Measurements from ENCODE around the gene PPP1R14C. TPM values are rescaled to one million over a fixed set of nuclear protein-coding genes. Genes with fewer than 3 reads are reported as not detected.

PPP1R14C gene
- total and polyA plus RNA-seq, 7 donors = under 0.01 to 37.0 (median 19.8) TPM; not detected in 2

DNA sequence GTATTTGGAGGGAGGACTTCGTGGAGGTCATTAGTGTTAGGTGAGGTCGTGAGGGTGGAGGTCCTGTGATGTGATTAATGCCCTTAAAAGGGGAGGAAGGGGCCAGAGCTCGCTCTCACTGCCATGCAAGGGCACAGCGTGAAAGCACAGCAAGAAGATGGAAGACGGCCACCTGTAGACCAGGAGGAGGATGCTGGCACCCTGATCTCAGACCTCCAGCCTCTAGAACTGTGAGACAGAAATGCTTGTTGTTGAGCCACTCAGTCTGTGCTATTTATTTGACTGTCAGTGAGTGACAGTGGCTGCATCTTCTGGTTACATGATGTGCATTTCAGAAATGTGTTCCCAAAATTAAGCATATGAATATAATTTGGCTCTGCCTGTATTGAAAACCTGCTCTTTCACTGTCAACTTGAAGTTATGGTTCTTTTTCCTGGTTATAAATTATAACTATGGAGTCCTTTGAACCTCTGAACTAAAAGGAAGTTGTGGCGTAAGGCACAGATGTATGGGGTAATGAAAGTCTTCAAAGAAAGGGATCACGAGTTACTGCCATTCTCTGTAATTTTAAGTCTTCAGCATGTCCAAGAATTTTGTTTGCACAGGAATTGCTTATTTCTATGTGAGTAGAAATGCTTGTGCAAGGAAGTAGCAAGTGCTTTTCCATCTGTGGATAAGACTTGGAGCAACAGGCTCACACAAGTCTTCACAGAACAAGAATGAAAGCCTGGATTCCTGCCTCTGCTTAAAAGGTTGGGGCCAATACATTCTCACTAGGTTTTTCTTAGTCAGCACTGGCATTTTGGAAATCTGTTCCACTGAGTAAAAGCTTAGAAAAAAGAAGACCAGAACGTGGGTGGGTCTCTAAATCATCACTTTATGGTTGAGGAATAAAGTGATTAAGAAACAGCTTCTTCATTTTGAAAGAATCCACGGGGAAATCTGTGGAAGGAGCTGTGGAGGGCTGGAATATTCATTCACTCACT lies 10.3 kb downstream of the PPP1R14C start:
- intact Hi-C loops (cut with DNase I) = no loop called here
- WGBS, 2 donors = 38 to 42% methylated on average over 9 of the region's 9 CpGs
- H3K36me3 ChIP-seq = no peaks in the 10 kb centered on the region
- no peaks in the 10 kb centered on the region for H3K4me1 ChIP-seq
- no peak overlapping the region for H3K27ac ChIP-seq
- TF ChIP-seq, protein P1, sequence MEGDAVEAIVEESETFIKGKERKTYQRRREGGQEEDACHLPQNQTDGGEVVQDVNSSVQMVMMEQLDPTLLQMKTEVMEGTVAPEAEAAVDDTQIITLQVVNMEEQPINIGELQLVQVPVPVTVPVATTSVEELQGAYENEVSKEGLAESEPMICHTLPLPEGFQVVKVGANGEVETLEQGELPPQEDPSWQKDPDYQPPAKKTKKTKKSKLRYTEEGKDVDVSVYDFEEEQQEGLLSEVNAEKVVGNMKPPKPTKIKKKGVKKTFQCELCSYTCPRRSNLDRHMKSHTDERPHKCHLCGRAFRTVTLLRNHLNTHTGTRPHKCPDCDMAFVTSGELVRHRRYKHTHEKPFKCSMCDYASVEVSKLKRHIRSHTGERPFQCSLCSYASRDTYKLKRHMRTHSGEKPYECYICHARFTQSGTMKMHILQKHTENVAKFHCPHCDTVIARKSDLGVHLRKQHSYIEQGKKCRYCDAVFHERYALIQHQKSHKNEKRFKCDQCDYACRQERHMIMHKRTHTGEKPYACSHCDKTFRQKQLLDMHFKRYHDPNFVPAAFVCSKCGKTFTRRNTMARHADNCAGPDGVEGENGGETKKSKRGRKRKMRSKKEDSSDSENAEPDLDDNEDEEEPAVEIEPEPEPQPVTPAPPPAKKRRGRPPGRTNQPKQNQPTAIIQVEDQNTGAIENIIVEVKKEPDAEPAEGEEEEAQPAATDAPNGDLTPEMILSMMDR (IDR thresholded peaks at IDR 0.05) = no peak
- TF ChIP-seq POLR2A (IDR thresholded peaks at IDR 0.05) = no peak
- no peak for TF ChIP-seq EP300 (IDR thresholded peaks at IDR 0.05)
- no peak for TF ChIP-seq POLR2AphosphoS5 (IDR thresholded peaks at IDR 0.05)
- H3K9me3 ChIP-seq = no peaks in the 10 kb centered on the region
- no peak overlapping the region for H3K4me3 ChIP-seq
- DNase-seq = no peak
- H3K27me3 ChIP-seq = peaks cover 0 to 25% (median 5%) of the 10 kb centered on the region in 3 donors

DNA sequence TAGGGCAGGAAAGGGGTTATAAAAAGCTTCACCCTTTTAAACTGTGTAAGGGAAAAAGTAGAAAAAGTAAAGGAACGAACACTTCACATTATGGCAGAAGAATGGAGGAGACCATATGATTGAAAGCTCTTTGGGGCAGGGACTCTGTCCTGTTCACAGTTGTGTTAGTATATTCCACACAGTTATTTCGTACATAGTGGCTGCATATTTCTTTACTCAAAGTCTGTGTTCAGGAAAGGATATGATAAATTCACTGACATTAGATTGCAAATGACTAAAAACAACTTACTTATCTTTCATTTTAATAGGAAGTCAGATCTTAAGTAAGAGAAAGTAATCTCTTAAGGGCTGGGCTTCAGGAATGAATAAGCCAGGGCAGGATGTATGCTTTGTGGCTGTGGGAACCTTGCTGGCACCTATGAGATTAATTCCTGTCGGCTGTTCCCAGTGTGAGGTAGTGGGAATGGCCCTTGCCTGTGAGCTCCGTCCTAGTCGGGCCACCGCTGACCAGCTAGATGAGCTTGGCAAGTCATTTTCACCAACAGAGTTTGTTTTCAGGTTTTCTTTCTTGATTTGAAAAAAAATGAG lies 11.2 kb downstream of the PPP1R14C start:
- DNase-seq = no peak
- TF ChIP-seq, protein P1 (IDR thresholded peaks at IDR 0.05) = no peak
- no peak for TF ChIP-seq POLR2AphosphoS5 (IDR thresholded peaks at IDR 0.05)
- TF ChIP-seq POLR2A (IDR thresholded peaks at IDR 0.05) = no peak
- TF ChIP-seq EP300 (IDR thresholded peaks at IDR 0.05) = no peak
- H3K36me3 ChIP-seq = no peaks in the 10 kb centered on the region
- peaks cover 0 to 25% (median 5%) of the 10 kb centered on the region in 3 donors for H3K27me3 ChIP-seq
- no peaks in the 10 kb centered on the region for H3K4me1 ChIP-seq
- 56 to 70% methylated on average over 6 of the region's 6 CpGs for WGBS, 2 donors
- H3K9me3 ChIP-seq = no peaks in the 10 kb centered on the region
- no peak overlapping the region for H3K27ac ChIP-seq
- intact Hi-C loops (cut with DNase I) = no loop called here
- H3K4me3 ChIP-seq = no peak overlapping the region

DNA sequence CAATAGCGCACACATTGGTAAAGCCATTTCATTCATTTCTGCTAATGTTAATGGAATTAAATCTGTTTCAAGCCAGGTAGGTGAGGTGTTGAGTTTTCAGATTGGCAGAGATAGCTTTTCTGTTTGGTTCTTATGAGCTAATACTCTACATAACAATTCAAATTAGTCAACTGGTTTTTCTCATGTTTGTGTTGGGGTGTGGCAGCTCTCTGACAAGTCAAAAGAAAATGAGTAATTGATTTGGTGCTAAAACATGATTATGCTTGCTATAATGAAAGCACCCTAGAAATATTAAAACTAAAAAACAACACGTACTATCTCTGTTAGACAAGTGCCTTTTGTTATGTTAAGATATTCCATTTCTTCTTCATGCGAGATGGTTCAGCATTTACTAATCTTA lies 13.6 kb downstream of the PPP1R14C start:
- WGBS, 2 donors = 80 to 94% methylated on average over 3 of the region's 3 CpGs
- intact Hi-C loops (cut with DNase I) = no loop called here
- TF ChIP-seq, protein P1 (IDR thresholded peaks at IDR 0.05) = no peak
- no peak for TF ChIP-seq EP300 (IDR thresholded peaks at IDR 0.05)
- TF ChIP-seq POLR2AphosphoS5 (IDR thresholded peaks at IDR 0.05) = no peak
- TF ChIP-seq POLR2A (IDR thresholded peaks at IDR 0.05) = no peak
- H3K27me3 ChIP-seq = peaks cover 0 to 12% (median 5%) of the 10 kb centered on the region in 3 donors
- no peaks in the 10 kb centered on the region for H3K4me1 ChIP-seq
- DNase-seq = no peak
- no peak overlapping the region for H3K4me3 ChIP-seq
- H3K36me3 ChIP-seq = no peaks in the 10 kb centered on the region
- no peak overlapping the region for H3K27ac ChIP-seq
- H3K9me3 ChIP-seq = no peaks in the 10 kb centered on the region

DNA sequence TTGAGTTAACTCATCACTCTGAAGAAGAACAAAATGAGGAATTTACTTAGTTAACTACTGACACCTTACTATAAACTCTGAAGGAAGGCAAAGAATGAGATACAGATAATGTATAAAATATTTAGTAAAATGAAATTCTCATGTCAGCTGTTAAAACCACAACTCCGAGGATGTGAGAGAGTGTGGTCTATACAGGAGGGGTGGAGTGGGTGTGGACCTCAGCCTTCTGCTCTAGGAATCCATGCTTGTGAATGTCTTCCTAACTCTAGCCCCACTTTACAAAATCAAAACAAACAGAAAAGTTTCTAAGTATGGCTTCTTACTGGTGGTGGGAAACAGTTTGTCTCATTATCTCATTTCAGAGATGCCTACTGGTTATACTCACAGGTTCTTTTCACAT lies 14.2 kb downstream of the PPP1R14C start:
- WGBS, 2 donors = 42 to 81% methylated on average over 1 of the region's 1 CpG

More for the DNA sequence above, 14.2 kb downstream of the PPP1R14C start:
- Histone ChIP-seq H3K4me3 (no peak overlapping the region), H3K27ac (no peak overlapping the region), H3K9me3 (no peaks in the 10 kb centered on the region), H3K4me1 (no peaks in the 10 kb centered on the region), H3K36me3 (no peaks in the 10 kb centered on the region), H3K27me3 (peaks cover 0 to 10% (median 4%) of the 10 kb centered on the region in 3 donors)
- intact Hi-C loops (cut with DNase I) = no loop called here
- no peak for DNase-seq
- TF ChIP-seq, protein P1 (IDR thresholded peaks at IDR 0.05) = no peak
- no peak for TF ChIP-seq POLR2AphosphoS5 (IDR thresholded peaks at IDR 0.05)
- TF ChIP-seq EP300 (IDR thresholded peaks at IDR 0.05) = no peak
- TF ChIP-seq POLR2A (IDR thresholded peaks at IDR 0.05) = no peak
